ENCODE data around the gene SERTAD1. TPM values are rescaled to one million over a fixed set of nuclear protein-coding genes. Genes with fewer than 3 reads are reported as not detected.

Gene SERTAD1
- polyA plus RNA-seq, 3 donors = 21.0 to 55.9 (median 21.6) TPM

DNA sequence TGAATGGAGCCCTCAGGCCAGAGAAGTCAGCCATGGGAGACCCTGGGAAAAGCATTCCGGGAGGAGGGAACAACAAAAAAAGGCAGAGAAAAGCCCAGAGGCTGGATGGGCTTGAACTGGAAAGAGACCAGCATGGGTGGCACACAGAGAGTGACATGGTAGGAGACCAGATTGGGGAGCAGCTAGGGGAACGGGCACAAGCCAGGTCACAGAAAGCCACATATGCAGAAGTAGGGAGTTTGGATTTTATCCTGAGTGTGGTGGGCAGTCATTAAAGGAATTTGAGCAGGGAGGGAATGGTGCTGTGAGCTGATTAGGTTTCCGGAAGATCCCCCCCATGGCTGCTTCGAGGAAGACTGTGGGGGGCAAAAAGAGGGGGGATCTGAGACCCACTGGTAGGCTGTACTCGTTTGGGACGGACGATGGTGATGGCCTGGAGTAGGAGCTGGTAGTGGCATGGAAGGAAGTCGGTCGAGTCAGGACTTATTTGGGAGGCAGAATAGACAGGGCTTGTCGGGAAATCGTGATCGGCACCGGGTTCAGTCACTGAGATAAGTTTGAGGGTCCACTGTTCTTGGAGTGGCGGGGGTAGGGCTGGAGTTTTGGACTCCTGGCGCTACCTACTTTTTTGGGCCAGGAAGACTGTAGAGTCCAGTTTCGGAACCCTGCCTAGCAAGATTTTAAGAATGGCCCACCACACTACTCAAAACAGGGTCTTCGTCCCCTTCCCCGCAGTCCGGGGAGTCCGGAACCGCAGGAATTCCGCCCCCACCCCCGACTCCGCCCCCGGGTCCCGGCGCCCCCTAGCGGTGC lies 949 bp downstream of the SERTAD1 start:
- peak overlapping the region; percentile 93 to 97 (median 94) for H3K4me3 ChIP-seq (replicated peaks in 1 of 3; ENCODE audit: low read depth in 2 of 3, low read length in 3 of 3)
- DNase-seq = peak in 1 of 3 donors; percentile 21
- TF ChIP-seq, protein P1, sequence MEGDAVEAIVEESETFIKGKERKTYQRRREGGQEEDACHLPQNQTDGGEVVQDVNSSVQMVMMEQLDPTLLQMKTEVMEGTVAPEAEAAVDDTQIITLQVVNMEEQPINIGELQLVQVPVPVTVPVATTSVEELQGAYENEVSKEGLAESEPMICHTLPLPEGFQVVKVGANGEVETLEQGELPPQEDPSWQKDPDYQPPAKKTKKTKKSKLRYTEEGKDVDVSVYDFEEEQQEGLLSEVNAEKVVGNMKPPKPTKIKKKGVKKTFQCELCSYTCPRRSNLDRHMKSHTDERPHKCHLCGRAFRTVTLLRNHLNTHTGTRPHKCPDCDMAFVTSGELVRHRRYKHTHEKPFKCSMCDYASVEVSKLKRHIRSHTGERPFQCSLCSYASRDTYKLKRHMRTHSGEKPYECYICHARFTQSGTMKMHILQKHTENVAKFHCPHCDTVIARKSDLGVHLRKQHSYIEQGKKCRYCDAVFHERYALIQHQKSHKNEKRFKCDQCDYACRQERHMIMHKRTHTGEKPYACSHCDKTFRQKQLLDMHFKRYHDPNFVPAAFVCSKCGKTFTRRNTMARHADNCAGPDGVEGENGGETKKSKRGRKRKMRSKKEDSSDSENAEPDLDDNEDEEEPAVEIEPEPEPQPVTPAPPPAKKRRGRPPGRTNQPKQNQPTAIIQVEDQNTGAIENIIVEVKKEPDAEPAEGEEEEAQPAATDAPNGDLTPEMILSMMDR (IDR thresholded peaks at IDR 0.05) = no peak
- 2% methylated on average over 13 of the region's 28 CpGs for WGBS (ENCODE audit: insufficient coverage)
- H3K79me2 ChIP-seq (ENCODE audit: insufficient read depth, low read length) = peaks cover 37% of the 10 kb centered on the region
- no peaks in the 10 kb centered on the region for H3K9me3 Mint-ChIP-seq
- peaks cover 0 to 6% (median 0%) of the 10 kb centered on the region in 3 donors for H3K27me3 Mint-ChIP-seq (ENCODE audit: low read depth in 3 of 3)
- peaks cover 19 to 31% of the 10 kb centered on the region in 2 donors for H3K4me1 ChIP-seq (ENCODE audit: control insufficient read depth in 1 of 2, insufficient read depth in 2 of 2, low read length in 2 of 2)
- no peaks in the 10 kb centered on the region for H3K9me3 ChIP-seq (replicated peaks in 1 of 2; ENCODE audit: control insufficient read depth in 1 of 2, insufficient read depth in 1 of 2, low read length in 2 of 2)
- H3K4me3 Mint-ChIP-seq = peak overlapping the region; percentile 99
- peak overlapping the region; percentile 91 for H3K9ac ChIP-seq (ENCODE audit: insufficient read depth, low read length, poor library complexity, severe bottlenecking)
- H3K27ac ChIP-seq (ENCODE audit: low read depth in 1 of 2, low read length in 2 of 2) = peak overlapping the region; percentile 97 to 99
- peak overlapping the region; percentile 83 for H3K4me2 ChIP-seq (replicated peaks; ENCODE audit: extremely low read depth, low read length, poor library complexity, severe bottlenecking)
- H3K4me1 Mint-ChIP-seq = peaks cover 24% of the 10 kb centered on the region
- intact Hi-C loops (cut with micrococcal nuclease) = loop anchor here in 1 of 2 donors (10.0 kb wide), 1 partner anchor 120 kb away; no protein-coding TSS in a partner anchor
- H3K36me3 ChIP-seq (replicated peaks in 1 of 2; ENCODE audit: control insufficient read depth in 1 of 2, insufficient read depth in 2 of 2, low read length in 2 of 2) = peaks cover 12 to 13% of the 10 kb centered on the region in 2 donors
- peak overlapping the region; percentile 94 to 100 (median 98) for H3K27ac Mint-ChIP-seq
- H4K20me1 ChIP-seq (ENCODE audit: insufficient read depth, low read length) = peaks cover 22% of the 10 kb centered on the region
- H2AFZ ChIP-seq (ENCODE audit: insufficient read depth, low read depth, low read length, poor library complexity, severe bottlenecking) = no peak overlapping the region
- no peaks in the 10 kb centered on the region for H3K27me3 ChIP-seq (ENCODE audit: control insufficient read depth in 2 of 2, insufficient read depth in 2 of 2, low read length in 2 of 2)
- H3K36me3 Mint-ChIP-seq = peaks cover 14 to 15% of the 10 kb centered on the region in 2 donors

DNA sequence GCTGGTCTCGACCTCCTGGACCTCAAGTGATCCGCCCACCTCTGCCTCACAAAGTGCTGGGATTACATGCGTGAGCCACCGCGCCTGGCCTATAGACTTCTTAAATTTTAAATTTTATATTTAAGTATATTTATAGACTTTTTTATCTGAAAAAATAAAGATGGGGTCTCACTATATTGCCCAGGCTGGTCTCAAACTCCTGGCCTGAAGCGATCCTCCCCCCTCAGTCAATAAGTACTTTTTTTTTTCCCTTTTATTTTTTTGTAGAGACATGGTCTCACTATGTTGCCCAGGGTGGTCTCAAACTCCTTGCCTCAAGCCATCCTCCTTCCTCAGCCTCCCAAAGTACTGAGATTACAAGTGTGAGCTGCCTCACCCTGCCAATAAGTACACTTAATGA lies 1.9 kb downstream of the SERTAD1 start:
- no peak for DNase-seq
- Mint-ChIP-seq H3K4me1 (peaks cover 25% of the 10 kb centered on the region), H3K9me3 (no peaks in the 10 kb centered on the region), H3K4me3 (peak overlapping the region in 1 of 2 donors; percentile 42), H3K27ac (no peak overlapping the region), H3K27me3 (ENCODE audit: low read depth in 3 of 3) (peaks cover 0 to 7% (median 0%) of the 10 kb centered on the region in 3 donors), H3K36me3 (peaks cover 14 to 15% of the 10 kb centered on the region in 2 donors)
- Histone ChIP-seq H4K20me1 (ENCODE audit: insufficient read depth, low read length) (peaks cover 22% of the 10 kb centered on the region), H3K4me1 (ENCODE audit: control insufficient read depth in 1 of 2, insufficient read depth in 2 of 2, low read length in 2 of 2) (peaks cover 19 to 31% of the 10 kb centered on the region in 2 donors), H3K9ac (ENCODE audit: insufficient read depth, low read length, poor library complexity, severe bottlenecking) (no peak overlapping the region), H3K27ac (ENCODE audit: low read depth in 1 of 2, low read length in 2 of 2) (no peak overlapping the region), H3K27me3 (ENCODE audit: control insufficient read depth in 2 of 2, insufficient read depth in 2 of 2, low read length in 2 of 2) (no peaks in the 10 kb centered on the region), H3K4me2 (replicated peaks; ENCODE audit: extremely low read depth, low read length, poor library complexity, severe bottlenecking) (peak overlapping the region; percentile 83), H3K9me3 (replicated peaks in 1 of 2; ENCODE audit: control insufficient read depth in 1 of 2, insufficient read depth in 1 of 2, low read length in 2 of 2) (no peaks in the 10 kb centered on the region), H2AFZ (ENCODE audit: insufficient read depth, low read depth, low read length, poor library complexity, severe bottlenecking) (no peak overlapping the region), H3K36me3 (replicated peaks in 1 of 2; ENCODE audit: control insufficient read depth in 1 of 2, insufficient read depth in 2 of 2, low read length in 2 of 2) (peaks cover 12 to 13% of the 10 kb centered on the region in 2 donors), H3K4me3 (replicated peaks in 1 of 3; ENCODE audit: low read depth in 2 of 3, low read length in 3 of 3) (peak overlapping the region in 1 of 3 experiments; percentile 94), H3K79me2 (ENCODE audit: insufficient read depth, low read length) (peaks cover 37% of the 10 kb centered on the region)
- TF ChIP-seq, protein P1 (IDR thresholded peaks at IDR 0.05) = no peak
- intact Hi-C loops (cut with micrococcal nuclease) = loop anchor here in 1 of 2 donors (10.0 kb wide), 1 partner anchor 119 kb away; no protein-coding TSS in a partner anchor
- no CpG with 5 or more reads among the region's 6 CpGs for WGBS (ENCODE audit: insufficient coverage)
